GM21381 (cell line): ENCODE measurements around the gene ZSCAN10.

Source experiments
- ATAC-seq: cut with Tn5 transposase; IDR thresholded peaks from one replicate; pipeline ENCODE4 v1.9.1; 2021; ENCODE audit warnings: mild to moderate bottlenecking, moderate library complexity; ENCODE audit not compliant: unreplicated experiment

Gene ZSCAN10

DNA sequence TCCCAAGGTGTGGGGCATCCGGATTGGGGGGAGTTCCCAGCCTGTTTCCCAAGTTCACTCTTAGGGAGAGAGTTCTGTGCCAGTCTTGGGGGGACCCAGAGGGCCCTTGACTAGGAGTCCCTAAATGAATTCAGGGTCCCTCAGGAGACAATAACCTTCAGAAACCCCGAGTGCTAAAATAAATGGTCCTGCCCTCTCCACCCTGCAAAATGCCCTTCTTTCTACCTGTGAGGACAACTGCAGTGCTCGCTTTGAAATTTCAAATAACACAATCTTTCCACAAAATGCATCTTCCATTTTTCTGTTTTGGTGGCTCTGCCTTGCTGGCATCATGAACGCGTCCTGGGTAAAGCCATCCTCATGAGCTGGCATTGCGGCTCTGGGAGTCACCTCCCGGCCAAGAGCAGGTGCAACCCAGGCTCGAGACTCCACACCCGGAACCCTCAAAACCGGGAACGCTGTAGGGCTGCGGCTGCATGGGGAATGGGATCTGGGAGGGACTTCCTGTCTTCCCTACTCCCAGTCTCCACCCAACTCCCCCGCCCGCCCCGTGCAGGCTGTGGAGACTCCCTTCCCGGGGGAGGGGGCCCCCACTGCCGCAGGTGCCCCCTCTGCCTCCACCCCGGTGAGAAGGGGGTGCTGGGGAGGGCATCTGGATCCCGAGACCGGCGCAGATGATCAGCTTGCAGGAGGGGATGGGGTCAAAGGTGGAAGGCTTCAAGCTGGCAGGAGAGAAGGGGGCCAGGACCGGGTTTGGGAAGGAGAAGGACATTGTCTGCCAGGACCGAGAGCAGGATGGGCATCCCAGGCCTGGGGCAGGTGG lies 13.2 kb upstream of the ZSCAN10 start, which contains the start of gene ZNF205:
Gene ZNF205, plus strand, starts transcription at position 529 of the 823 bp plus-strand sequence. CDS start 845 bp downstream, outside the sequence.
- no peak for ATAC-seq

DNA sequence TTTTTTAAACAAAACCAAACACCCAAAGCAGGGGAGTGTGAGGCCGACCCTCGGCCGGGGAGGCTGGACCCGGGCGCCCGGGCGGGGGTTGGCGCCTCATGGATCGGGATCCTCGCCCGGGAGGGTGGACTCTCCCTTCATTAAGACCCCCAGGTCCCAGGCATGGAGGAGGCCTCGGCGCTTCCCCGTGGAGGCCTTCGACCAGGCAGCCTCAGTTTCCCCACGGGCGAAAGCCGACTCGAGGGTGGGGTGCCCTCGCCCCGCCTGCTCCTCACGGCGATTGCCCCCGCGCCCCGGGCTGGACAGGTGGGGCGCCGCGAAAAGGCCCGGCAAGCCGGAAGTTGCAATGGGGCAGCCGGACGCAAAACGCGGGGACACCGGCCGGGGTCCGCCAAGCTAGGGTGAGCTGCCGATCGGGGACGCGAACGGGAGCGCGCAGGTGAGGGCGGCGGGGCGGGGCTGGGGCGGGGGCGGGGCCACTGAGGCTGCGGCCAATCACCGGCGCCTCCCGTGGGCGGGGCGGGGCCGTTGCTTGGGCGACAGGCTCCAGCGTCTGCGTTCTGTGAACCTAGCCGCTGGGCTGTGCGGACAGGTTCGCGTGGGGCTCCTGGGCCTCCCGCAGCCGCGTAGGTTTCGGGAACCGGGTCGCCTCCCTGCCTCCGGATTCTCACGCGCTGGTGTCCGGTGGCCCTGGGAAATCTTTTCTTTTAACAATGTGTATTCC lies 7.3 kb upstream of the ZSCAN10 start:
- peak; percentile 80 for ATAC-seq

DNA sequence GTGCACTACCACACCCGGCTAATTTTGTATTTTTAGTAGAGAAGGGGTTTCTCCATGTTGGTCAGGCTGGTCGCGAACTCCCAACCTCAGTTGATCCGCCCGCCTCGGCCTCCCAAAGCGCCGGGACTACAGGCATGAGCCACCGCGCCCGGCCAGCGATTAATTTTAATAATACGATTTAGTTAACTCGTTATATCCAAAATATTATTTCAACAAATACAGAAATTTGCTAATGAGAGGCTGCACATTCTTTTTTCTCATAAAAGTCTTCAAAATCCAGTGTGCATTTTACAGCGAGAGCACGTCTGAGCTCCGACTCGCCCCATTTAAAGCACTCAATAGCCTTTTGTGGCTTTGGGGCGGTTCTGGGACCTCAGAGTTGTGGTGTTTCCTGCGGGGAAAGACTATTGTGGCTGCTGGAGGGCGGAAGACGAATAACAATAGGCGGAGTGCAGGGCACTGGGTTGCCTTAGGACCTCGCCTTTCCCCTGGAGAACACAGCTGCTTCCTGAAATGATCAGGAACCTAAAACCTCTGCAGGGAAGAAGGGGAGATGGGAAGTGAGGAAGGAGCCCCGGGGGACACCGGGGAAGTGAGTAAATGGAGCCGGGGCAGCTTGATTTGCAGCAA lies 2.9 kb upstream of the ZSCAN10 start:
- ATAC-seq, result no peak

DNA sequence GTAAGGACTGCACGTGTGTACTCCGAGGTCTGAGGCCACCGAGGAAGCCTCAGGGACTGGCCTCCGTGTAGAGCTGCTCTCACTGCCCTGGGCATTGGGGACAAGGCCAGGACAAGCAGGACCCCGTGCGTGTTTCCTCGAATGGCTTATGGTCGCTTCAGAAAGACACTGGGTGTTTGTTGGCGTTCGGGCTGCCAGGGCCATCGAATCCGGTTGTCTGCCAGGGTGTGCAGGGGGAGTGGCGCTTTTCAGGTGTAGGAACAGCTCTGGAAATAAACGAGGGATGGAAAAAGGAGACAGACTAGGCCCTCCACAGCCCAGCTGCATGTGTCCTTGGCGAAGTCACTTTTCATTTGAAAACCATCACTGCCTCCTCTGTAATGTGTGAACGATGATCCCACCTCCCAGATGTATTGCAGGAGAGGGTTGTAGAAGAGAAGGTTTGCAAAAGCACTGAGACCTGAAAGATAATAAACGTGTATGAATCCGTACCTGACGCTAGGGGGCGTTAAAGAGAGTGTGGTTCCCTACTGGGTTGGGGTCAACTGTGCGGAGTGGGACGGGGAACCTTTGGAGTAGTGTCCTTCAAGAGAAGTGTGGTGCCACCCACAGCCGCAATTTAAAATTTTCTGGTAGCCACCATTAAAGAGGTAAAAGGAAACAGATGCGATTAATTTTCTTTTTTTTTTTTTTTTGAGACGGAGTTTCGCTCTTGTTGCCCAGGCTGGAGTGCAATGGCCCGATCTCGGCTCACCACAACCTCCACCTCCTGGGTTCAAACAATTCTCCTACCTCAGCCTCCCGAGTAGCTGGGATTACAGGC lies 2.1 kb upstream of the ZSCAN10 start:
- ATAC-seq, result no peak

DNA sequence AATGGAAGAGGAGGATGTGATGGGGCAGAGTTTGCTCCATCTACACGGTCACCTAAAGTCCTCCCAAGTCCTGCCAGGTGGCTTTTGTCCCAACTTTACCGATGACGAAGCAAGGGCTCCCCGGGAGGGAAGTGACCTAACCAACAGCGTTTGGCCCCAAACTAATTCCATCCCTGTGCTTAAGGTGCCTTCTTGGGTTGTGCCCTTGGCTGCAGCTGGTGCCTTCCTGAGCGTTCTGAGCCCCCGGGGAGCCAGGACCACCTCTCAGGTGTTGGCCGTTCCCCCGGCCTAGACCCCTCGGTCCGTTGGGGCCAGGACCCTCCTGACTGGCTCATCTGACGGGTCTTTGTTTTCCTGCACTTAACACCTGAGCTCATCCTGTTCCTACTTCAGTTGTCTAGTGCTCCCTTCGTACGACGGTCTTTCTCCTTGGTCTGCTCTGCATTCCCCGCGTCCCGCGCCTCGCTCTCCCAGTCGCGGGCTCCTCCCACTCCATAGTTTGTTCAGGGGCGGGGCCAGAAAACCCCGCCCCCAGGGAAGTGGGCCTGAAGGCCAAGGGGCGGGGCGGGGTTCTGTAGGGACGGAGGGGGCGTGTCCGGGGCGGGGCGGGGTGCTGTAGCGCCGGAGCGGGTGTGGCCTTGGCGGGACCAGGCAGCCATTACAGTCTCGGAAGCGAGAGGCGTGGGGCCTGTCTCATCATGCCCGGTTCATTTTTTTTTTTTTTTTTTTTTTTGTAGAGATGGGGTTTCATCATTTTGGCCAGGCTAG lies 822 bp upstream of the ZSCAN10 start:
- peak; percentile 60 for ATAC-seq

DNA sequence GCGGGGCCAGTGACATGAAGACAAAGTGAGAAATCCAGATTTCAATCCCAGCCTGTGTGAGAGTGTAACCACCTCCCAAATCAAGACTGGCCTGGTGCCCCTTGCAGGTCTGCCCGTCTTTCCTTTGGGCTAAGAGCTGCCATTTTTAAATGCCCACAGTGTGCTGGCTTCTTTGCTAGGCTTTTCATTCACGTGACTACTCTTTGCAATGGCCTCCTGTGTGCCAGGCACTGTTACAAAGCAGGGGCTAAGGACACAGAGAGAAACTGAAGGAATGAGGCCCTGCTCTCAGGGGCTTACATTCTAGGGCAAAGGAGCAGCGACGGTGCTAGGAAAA lies 269 bp upstream of the ZSCAN10 start:
- no peak for ATAC-seq

DNA sequence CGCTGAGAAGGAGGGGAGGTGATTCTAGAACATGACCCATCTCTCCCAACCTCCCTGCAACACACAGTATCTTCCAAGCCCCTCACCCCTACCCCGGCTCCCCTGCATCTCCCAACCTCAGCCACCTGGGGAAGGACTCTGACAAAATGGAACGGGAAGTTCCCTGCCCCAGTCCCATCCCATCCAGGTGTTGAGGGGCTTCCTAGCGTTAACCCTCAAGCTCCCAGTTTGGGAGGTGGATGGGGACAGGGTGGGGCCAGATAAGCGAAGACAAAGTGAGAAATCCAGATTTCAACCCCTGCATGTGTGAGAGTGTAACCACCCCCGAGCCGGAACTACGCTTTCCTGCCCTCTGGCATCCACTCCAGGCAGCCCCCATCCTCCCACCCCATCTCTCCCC lies 1.8 kb downstream of the ZSCAN10 start:
- ATAC-seq, result no peak

DNA sequence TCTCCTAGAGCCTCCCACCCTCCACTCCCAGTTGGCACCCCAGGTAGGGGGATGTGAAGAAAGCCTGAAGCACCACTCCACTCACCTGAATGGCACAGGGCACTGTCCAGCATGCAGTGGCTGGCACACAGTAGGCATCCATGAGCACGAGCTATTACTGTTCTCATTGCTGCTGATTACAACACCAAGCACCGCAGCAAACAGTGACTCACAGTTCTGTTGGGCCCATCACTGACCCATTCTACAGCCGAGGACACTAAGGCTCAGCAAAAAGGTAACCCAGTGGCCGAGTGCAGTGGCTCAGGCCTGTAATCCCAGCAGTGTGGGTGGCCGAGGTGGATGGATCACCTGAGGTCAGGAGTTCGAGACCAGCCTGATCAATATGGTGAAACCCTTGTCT lies 2.7 kb downstream of the ZSCAN10 start:
- no peak for ATAC-seq

DNA sequence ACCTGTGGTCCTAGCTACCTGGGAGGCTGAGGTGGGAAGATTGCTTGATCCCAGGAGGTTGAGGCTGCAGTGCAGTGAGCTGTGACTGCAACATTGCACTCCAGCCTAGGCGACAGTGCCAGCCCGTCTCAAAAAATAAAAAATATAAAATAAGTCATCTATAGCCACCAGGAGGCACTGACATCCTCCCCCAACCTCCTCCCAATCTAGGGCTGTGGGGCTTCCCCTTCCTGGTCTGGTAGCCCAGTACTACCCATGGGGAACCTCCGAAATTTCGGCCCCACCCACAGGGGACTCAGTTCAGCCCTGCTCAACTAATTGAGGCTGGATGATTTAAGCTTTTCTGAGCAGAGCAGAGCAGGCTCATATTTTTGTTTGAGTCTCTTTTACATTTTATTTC lies 3.2 kb downstream of the ZSCAN10 start:
- ATAC-seq, result peak; percentile 56

DNA sequence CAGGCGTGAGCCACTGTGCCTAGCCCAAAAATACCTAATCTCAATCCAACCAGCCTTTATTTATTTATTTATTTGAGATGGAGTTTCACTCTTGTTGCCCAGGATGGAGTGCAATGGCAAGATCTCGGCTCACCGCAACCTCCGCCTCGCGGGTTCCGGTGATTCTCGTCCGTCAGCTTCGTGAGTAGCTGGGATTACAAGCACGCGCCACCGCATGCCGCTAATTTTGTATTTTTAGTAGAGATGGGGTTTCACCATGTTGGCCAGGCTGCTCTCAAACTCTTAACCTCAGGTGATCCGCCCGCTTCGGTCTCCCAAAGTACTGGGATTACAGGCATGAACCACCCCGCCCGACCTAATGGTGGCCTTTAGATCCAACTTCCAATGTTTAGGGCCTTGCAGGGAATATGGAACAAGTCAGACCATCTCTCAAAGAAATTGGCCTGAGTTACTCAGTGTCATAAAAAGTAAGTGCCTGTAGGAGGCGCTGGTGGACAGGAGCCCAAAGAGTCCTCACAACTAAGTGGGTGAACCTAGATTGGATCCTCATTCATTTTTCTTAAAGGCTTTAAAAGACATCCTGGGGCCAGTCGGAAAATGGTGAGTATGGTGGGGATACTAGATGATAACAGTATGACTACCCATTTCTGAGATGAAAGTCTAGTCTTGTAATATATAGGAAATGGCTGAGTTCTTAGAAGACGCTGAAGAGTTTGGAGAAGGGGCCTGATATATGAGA lies 4.6 kb downstream of the ZSCAN10 start:
- no peak for ATAC-seq

DNA sequence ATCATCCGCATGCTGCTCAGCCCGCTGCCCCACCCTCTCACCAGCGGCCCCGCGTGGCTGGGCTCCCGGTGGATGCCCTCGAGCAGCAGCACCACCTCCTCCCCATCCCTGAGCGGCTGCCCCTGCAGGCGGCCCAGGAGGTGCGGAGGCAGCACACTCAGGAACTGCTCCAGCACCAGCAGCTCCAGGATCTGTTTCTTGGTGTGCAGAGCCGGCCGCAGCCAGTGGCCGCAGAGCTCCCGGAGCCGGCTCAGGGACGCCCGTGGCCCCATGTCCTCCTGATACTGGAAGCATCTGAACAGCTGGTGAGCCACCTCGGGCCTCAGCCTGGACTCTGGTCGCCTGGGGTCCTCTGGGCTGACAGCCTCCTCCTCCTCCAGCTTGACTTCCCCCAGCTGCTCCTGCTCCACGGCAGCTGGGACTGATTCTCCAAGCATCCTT lies 6.6 kb downstream of the ZSCAN10 start:
- ATAC-seq, result no peak

DNA sequence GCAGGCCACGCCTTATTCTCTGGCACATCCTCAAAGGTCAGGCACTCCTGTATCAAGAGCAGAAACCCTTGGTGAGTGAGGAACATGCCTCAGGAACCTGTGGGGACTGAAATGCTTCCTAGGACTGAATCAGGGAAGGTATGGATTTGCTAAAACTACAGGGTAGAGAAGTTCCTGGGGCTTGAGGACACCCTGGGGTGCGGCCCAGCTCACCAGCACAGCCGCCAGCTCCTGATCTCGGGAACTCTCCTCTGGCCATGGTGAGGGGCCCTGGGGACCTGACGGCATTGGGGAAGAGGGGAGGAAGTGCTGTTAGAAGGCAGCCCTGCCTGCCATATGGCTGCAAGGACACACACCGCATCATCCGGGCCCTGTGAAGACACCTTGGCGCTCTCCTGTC lies 7.5 kb downstream of the ZSCAN10 start:
- no peak for ATAC-seq

DNA sequence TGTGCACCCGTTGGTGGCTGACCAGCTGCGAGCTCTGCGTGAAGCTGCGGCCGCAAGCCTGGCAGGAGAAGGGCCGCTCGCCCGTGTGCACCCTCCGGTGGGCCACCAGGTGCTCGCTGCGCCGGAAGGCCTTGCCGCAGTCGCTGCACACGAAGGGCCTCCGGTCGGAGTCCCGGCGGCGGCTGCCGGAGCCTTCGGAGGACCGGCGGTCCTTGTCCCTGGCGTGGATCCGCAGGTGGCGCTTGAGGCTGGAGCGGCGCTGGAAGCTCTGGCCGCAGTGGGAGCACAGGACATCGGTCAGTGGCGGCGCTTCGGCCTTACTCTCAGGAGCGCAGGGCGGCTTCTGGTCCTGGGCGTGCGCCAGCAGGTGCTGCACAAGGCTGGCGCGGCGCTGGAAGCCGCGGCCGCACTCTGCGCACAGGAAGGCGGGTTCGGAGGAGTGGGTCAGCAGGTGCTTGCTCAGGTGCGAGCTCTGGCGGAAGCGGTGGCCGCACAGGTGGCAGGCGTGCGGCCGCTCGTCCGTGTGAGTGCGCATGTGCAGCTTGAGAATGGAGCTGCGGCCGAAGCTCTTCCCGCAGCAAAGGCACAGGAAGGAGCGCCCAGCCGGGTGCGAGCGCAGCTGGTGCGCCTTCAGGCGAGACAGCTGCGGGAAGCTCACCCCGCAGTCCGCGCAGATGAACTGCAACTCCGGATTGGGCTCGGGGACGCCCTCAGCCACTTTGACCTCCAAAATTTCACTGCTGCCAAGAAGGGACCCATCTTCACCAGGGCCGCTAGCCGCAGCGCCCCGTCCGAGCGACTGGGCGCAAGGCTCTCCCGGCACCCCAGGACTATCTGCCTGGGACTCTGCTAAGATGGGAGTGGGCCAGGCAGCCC lies 9.1 kb downstream of the ZSCAN10 start:
- ATAC-seq, result no peak

DNA sequence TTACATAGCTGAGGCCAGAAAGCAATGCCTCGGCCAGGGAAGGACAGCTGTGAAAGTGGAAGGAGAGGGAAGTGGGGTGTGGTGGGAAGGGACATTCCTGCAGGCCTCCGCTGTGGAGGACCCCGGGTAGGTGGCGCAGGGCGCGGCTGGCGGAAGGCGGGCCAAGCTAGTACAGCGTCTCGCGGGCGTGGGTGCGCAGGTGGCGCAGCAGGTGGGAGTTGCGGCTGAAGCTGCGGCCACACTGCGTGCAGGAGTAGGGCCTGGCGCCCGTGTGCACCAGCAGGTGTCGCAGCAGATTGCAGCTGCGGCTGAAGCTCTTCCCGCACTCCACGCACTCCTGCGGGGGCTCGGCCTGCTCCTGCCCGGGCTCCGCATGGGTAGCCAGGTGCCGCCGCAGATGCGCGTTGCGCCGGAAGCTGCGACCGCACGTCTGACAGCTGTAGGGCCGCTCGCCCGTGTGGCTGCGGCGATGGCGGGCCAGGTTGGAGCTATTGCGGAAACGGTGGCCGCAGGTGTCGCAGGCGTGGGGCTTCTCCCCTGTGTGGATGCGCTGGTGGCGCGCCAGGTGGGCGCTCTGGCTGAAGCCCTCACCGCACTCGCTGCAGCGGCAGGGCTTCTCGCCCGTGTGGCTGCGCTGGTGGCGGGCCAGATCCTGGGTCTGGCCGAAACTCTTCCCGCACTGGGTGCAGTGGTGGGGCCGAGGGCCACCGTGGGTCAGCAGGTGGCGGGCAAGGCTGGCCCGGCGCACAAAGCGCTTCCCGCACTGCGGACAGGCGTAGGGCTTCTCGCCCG lies 10.0 kb downstream of the ZSCAN10 start:
- no peak for ATAC-seq

DNA sequence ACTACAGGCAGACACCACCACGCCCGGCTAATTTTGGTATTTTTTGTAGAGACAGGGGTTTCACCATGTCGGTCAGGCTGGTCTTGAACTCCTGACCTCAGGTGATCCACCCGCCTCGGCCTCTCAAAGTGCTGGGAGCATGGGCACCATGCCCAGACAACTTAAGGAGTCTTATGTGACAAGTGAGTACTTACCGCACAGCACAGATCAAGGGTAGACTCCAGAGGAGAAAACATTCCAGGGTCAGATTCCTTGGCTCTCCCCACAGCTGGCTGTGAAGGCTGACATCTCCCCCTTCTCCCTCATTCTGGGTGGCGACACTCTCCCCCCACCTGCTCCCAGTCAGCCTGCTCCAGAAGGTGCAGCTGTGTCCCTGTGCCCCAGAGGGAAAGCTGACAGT lies 10.6 kb downstream of the ZSCAN10 start:
- ATAC-seq, result no peak

DNA sequence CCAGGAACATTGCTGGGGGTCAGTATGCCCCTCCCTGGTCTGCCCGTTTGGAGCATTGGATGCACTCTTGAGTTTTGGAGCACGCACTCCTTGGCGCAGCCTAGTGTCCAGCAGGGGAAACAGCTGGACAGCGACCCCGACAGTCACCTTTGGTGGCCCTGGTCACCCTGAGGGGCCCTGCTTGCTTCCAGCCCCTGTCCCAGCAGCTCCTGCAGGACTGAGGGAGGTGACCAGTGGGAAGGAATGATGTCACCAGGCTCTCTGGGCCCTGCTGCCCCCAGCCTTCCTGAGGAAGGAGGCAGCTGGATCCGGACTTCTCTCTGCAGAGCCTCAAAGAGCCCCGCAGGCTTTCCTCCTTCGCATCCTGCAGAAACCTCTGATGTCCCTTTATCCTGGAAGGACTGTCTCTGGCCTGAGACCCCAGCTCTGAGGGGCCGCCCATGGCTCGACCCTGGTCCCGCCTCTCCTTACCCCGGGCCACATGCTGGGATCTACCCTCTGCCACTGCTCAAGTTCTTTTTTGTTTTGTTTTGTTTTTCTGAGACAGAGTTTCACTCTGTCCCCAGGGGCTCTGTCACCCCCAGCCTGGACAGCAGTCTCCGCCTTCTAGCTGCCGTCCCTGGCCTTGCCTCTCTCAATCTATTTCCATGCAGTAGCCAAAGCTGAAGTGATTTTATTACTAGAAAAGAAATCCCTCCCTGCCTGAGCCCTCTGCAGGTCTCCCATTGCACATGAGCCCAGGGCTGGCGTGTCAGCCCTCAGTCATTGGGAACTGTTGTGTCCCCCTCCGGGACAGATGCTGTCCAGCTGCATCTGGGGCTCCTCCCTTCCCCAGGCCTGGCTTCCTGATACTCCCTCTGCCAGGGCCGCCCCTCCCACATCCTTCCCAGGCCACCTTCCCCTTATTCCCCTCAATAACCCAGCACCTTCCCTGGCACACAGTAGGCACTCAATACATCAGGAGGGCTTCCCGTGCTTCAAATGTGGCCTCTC lies 11.6 kb downstream of the ZSCAN10 start:
- no peak for ATAC-seq
